Endothelial cell (in vitro differentiated cells): ENCODE data around the gene DLEC1. TPM values are rescaled to one million over a fixed set of nuclear protein-coding genes. Genes with fewer than 3 reads are reported as not detected.

Experiments used
- DNase-seq: peaks from one replicate; pipeline ENCODE4 v3.0.0; 2021; ENCODE audit warnings: low spot score
- H3K27ac Mint-ChIP-seq: one replicate; pipeline ENCODE4 v1.8.0; 2021; ENCODE audit warnings: mixed read lengths, inconsistent platforms; ENCODE audit not compliant: unreplicated experiment
- H3K27me3 Mint-ChIP-seq: one replicate; pipeline ENCODE4 v1.8.0; 2021; ENCODE audit warnings: mild to moderate bottlenecking, moderate library complexity, mixed read lengths, inconsistent platforms; ENCODE audit not compliant: unreplicated experiment
- H3K36me3 Mint-ChIP-seq: one replicate; pipeline ENCODE4 v1.8.0; 2021; ENCODE audit warnings: mild to moderate bottlenecking, low read depth, mixed read lengths, inconsistent platforms; ENCODE audit not compliant: unreplicated experiment
- H3K4me1 Mint-ChIP-seq: one replicate; pipeline ENCODE4 v1.8.0; 2021; ENCODE audit warnings: mild to moderate bottlenecking, mixed read lengths, inconsistent platforms; ENCODE audit not compliant: unreplicated experiment
- H3K4me3 Mint-ChIP-seq: one replicate; pipeline ENCODE4 v1.8.0; 2021; ENCODE audit warnings: mild to moderate bottlenecking, mixed read lengths, inconsistent platforms; ENCODE audit not compliant: unreplicated experiment
- H3K9me3 Mint-ChIP-seq: one replicate; pipeline ENCODE4 v1.8.0; 2021; ENCODE audit warnings: mixed read lengths, inconsistent platforms; ENCODE audit not compliant: unreplicated experiment
- CTCF ChIP-seq: fragments of 200-600 bp; sonication (generic); IDR thresholded peaks from one replicate; pipeline ENCODE4 v1.5.0; 2021; ENCODE audit warnings: antibody characterized with exemption; ENCODE audit not compliant: unreplicated experiment
- total RNA-seq: library from RNA; stranded (reverse); fragmentation: NEBNext Ultra II Directional; extraction: Animal tissue kit (Norgen Biotek cat#: 25700); gene quantifications from one replicate; pipeline ENCODE4 v1.2.1, GENCODE V29; 2021; ENCODE audit not compliant: unreplicated experiment

The DLEC1 gene
- total RNA-seq, 1 donor from 2014 or later = 0.62 TPM

GRCh38 chr3:38168151-38169026 lies 129.4 kb downstream of the DLEC1 start:
- H3K4me1 Mint-ChIP-seq = peaks cover 16% of the 10 kb centered on the region
- H3K4me3 Mint-ChIP-seq = no peak overlapping the region

GRCh38 chr3:38169027-38169317 lies 130.0 kb downstream of the DLEC1 start:
- H3K4me1 Mint-ChIP-seq = peaks cover 21% of the 10 kb centered on the region
- no peak for DNase-seq

More at GRCh38 chr3:38168151-38169026, 129.4 kb downstream of the DLEC1 start:
- no peak overlapping the region for H3K27ac Mint-ChIP-seq
- no peaks in the 10 kb centered on the region for H3K9me3 Mint-ChIP-seq
- no peak for DNase-seq
- H3K36me3 Mint-ChIP-seq = no peaks in the 10 kb centered on the region
- no peak for TF ChIP-seq CTCF
- H3K27me3 Mint-ChIP-seq = peaks cover 10% of the 10 kb centered on the region

GRCh38 chr3:38170722-38171121 lies 131.7 kb downstream of the DLEC1 start:
- Mint-ChIP-seq H3K27ac (no peak overlapping the region), H3K4me3 (no peak overlapping the region), H3K36me3 (no peaks in the 10 kb centered on the region), H3K27me3 (peaks cover 3% of the 10 kb centered on the region), H3K9me3 (no peaks in the 10 kb centered on the region), H3K4me1 (peaks cover 21% of the 10 kb centered on the region)
- TF ChIP-seq CTCF = no peak
- no peak for DNase-seq

More at GRCh38 chr3:38169027-38169317, 130.0 kb downstream of the DLEC1 start:
- no peak overlapping the region for H3K27ac Mint-ChIP-seq
- no peaks in the 10 kb centered on the region for H3K36me3 Mint-ChIP-seq
- peaks cover 9% of the 10 kb centered on the region for H3K27me3 Mint-ChIP-seq
- H3K9me3 Mint-ChIP-seq = no peaks in the 10 kb centered on the region
- TF ChIP-seq CTCF = no peak
- no peak overlapping the region for H3K4me3 Mint-ChIP-seq

GRCh38 chr3:38171622-38172021 lies 132.6 kb downstream of the DLEC1 start:
- no peak for TF ChIP-seq CTCF
- H3K9me3 Mint-ChIP-seq = no peaks in the 10 kb centered on the region
- H3K4me3 Mint-ChIP-seq = no peak overlapping the region
- H3K27ac Mint-ChIP-seq = no peak overlapping the region
- no peaks in the 10 kb centered on the region for H3K27me3 Mint-ChIP-seq
- H3K4me1 Mint-ChIP-seq = peaks cover 17% of the 10 kb centered on the region
- no peaks in the 10 kb centered on the region for H3K36me3 Mint-ChIP-seq
- no peak for DNase-seq

Other genes starting within 250 kb of the DLEC1 start
- 71.4 TPM for gene CTDSPL, start 177.3 kb upstream of the DLEC1 start, total RNA-seq
- 13.7 TPM for gene VILL, start 48.4 kb upstream of the DLEC1 start, total RNA-seq
- 22.4 TPM for gene PLCD1, start 9.6 kb upstream of the DLEC1 start, total RNA-seq
- 71.9 TPM for gene ACAA1, start 97.9 kb downstream of the DLEC1 start, total RNA-seq
- 51.0 TPM for gene MYD88, start 99.5 kb downstream of the DLEC1 start, total RNA-seq
- gene OXSR1, start 126.3 kb downstream of the DLEC1 start, total RNA-seq = 36.0 TPM
- 0.21 TPM for gene SLC22A13, start 226.6 kb downstream of the DLEC1 start, total RNA-seq
- gene SLC22A14, start 243.1 kb downstream of the DLEC1 start, total RNA-seq = 0.36 TPM